ENCODE data around the gene CITED1.

DNA sequence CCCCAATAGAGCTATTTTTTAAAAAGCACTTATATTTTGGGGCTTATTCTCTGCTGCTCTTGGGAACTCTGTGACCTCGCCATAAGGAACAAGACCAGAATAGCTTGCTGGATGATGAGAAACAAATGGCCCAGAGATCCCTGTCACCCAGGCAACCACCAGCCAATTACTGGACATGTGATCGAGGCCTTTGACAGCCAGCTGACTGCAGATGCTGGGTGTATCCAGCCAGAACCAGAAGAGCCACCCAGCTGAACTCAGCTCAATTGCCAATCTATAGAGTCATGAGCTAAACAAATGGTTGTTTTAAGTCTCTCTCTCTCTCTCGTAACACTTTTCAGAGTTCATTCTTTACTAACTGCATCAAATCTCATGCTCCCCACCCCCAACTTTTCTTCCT, 24.4 kb upstream of the CITED1 start:
- TF ChIP-seq, protein P1, sequence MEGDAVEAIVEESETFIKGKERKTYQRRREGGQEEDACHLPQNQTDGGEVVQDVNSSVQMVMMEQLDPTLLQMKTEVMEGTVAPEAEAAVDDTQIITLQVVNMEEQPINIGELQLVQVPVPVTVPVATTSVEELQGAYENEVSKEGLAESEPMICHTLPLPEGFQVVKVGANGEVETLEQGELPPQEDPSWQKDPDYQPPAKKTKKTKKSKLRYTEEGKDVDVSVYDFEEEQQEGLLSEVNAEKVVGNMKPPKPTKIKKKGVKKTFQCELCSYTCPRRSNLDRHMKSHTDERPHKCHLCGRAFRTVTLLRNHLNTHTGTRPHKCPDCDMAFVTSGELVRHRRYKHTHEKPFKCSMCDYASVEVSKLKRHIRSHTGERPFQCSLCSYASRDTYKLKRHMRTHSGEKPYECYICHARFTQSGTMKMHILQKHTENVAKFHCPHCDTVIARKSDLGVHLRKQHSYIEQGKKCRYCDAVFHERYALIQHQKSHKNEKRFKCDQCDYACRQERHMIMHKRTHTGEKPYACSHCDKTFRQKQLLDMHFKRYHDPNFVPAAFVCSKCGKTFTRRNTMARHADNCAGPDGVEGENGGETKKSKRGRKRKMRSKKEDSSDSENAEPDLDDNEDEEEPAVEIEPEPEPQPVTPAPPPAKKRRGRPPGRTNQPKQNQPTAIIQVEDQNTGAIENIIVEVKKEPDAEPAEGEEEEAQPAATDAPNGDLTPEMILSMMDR (IDR thresholded peaks at IDR 0.05), result no peak
- TF ChIP-seq POLR2AphosphoS5 (IDR thresholded peaks at IDR 0.05; ENCODE audit: low read depth, low read length), result no peak
- TF ChIP-seq SIN3A (IDR thresholded peaks at IDR 0.05; ENCODE audit: borderline replicate concordance, insufficient read depth, low read depth, low read length), result no peak
- TF ChIP-seq TCF7L2 (IDR thresholded peaks at IDR 0.05; ENCODE audit: low read depth, low read length), result no peak
- TF ChIP-seq, protein P2, sequence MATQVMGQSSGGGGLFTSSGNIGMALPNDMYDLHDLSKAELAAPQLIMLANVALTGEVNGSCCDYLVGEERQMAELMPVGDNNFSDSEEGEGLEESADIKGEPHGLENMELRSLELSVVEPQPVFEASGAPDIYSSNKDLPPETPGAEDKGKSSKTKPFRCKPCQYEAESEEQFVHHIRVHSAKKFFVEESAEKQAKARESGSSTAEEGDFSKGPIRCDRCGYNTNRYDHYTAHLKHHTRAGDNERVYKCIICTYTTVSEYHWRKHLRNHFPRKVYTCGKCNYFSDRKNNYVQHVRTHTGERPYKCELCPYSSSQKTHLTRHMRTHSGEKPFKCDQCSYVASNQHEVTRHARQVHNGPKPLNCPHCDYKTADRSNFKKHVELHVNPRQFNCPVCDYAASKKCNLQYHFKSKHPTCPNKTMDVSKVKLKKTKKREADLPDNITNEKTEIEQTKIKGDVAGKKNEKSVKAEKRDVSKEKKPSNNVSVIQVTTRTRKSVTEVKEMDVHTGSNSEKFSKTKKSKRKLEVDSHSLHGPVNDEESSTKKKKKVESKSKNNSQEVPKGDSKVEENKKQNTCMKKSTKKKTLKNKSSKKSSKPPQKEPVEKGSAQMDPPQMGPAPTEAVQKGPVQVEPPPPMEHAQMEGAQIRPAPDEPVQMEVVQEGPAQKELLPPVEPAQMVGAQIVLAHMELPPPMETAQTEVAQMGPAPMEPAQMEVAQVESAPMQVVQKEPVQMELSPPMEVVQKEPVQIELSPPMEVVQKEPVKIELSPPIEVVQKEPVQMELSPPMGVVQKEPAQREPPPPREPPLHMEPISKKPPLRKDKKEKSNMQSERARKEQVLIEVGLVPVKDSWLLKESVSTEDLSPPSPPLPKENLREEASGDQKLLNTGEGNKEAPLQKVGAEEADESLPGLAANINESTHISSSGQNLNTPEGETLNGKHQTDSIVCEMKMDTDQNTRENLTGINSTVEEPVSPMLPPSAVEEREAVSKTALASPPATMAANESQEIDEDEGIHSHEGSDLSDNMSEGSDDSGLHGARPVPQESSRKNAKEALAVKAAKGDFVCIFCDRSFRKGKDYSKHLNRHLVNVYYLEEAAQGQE (IDR thresholded peaks at IDR 0.05; ENCODE audit: insufficient read depth in 1 of 2, low read depth in 2 of 2, low read length in 1 of 2), result no peak
